GM21529 (cell line): ENCODE data around the gene CROT.
A peak's percentile ranks its signal among the peaks of the same experiment; 100 is the strongest.

ENCODE experiments used
- ATAC-seq: cut with Tn5 transposase; IDR thresholded peaks from one replicate; pipeline ENCODE4 v1.9.1; 2021; ENCODE audit not compliant: unreplicated experiment

Gene CROT

DNA sequence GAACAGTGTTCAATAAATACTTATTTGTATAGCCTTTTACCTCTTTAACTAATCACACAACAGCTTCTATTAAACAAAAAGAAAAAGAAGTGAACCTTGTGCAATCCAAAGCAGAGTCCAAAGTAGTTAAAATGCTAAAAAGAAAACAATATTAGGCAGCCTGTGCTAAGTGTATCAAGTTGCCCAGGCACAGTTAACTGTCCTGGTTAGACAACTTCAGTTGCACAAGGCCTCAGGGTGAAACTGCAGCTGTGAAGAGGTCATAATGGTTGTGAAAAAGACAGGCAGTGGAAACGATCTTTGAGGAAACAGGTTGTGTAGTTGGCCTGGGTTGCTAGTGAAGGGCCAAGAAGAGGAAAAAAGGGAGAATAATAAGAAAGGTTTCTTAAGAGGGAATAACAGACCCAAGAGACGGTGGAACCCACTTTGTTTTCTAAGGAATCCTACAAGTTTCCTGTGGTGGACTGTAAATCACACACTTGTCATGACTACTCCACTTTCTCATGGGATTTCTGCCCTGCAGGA, 6.0 kb upstream of the CROT start:
- ATAC-seq = no peak

DNA sequence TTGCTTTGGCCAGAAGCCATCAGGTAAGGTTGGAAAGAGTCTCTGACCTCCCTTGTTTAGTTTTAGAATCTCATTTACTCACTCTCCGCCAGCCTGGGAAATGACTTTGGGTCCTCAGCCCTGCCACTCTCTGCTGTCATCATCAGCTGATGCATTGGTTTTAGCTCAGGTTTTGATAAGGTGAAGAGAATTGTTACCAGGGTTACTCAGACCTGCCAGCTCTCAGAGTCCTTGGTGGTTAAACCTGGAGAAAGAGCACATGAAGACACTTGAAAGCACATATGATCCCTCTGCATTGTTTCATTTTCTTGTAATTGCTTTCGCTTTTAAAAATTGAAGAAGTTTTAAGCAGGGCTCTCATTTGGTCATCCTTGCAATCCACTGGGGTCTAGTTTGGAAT, 4.0 kb upstream of the CROT start:
- no peak for ATAC-seq

DNA sequence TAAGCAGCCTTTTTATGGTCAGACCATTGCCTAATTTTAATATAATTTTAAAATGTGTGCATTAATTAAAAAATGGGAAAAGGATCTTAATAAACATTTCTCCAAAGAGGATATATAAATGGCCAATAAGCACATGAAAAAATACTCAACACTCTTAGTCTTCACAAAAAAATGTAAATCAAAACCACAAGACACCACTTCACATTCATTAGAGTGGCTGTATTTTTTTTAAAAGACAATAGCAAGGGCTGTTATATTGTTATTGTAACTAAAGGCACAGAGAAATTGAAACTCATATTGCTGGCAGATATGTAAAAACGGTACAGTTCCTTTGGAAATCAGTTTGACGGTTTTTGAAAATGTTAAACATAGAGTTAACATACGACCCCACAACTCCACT, 3.2 kb upstream of the CROT start:
- ATAC-seq = no peak

DNA sequence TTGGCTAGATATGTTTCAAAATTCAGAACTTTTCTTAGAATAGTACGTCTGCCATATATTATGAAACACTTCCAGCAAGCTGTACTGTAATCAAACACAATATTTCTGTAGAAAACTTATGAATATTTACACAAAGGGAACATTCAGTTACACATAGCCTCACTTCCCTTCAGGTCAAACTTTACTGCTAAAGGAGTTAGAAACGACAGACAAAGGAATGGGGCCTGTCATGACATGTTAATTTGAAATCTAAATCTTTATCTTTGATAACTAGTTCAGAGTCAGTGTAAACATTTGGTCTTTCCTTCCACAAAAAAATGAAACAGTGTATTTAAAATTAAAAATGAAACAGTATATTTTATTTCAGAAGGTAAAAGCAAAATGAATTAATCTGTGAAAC, 1.0 kb upstream of the CROT start:
- no peak for ATAC-seq

DNA sequence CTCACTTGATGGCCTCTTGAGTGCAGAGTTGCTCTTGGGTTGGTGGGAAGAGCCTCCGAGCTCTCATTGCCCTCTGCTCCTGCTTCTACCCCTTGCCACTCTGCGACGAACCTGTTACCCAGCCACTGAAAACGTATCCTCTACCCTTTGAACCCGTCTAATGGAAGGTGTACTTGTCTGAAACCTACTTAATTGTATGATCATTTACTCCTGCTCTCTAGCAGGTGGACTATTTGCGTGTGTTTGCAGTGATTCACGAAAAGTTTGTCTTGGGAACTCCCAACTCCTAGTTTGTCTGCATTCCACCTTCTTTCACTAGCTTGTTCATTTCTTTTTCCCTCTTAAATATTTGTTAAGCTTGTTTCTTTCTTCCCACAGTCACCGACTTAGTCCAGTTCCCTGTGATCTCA, 503 bp downstream of the CROT start:
- peak; percentile 6 for ATAC-seq

DNA sequence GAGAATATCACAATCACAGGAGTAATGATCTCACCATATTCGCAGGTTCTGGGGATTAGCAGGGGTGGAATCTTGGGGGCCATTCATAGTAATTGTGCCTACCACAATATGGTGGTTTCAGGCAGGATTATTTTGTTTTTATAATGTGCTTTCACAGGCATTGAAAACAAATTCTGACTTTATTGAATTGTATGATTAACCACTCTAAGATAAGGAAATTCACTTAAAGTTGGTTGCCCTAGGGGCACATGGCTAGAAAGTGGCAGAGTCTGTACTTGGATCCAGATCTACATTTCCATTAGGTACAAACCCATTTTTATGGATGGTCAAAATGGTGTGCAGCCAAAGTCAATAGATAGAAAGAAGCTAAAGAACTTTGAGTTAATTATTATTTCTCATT, 1.7 kb downstream of the CROT start:
- ATAC-seq = no peak

DNA sequence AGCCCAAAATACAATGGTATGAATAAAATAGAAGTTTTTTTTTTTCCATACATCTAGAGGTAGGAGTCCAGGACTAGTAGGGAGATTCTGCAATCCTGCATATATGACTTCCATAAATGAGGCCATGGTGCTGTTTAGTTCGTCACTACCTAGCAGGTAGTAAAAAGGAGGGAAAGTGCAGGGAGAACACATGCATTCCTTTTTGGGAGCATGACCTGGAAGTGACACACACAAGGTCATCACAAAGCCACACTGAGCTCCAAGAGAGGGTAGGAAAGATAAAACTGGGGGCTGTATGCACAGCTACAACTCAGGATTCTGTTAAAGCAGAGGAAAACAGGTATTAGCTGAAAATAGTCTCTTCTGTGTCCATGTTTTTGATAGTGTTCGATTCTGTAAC, 2.2 kb downstream of the CROT start:
- no peak for ATAC-seq

DNA sequence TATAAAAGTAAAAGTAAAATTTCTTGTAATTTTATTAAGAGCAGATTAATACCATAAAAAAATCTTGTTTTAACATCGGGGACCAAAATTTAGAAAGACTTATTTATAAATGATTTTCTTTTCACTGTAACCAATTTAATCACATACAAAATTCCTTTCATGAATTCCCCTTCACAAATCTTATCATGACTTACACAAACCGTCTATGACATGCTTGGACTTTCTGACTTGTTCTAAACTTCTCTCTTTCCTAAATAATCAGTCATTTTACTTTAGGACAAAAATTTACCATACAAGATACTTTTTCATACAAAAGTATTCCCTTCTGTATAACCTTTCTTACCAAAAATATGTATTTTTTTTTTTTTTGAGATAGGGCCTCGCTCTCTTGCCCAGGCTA, 9.3 kb downstream of the CROT start:
- no peak for ATAC-seq

DNA sequence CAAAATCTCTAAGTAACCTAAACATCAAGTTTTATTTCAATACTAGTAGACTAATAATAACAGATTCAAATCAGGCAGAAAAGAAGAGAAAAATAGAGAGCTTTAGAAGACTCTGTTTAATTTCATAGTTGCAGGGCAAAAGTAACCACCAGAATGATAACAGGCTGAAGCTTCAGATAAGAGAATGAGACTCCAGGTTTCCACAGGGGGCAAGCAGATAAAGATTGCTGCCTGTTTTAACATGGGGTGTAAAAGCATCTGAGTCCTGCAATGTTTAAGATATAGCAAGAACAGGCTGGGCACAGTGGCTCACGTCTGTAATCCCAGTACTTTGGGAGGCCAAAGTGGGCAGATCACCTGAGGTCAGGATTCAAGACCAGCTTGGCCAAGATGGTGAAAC, 11.0 kb downstream of the CROT start:
- ATAC-seq = no peak

DNA sequence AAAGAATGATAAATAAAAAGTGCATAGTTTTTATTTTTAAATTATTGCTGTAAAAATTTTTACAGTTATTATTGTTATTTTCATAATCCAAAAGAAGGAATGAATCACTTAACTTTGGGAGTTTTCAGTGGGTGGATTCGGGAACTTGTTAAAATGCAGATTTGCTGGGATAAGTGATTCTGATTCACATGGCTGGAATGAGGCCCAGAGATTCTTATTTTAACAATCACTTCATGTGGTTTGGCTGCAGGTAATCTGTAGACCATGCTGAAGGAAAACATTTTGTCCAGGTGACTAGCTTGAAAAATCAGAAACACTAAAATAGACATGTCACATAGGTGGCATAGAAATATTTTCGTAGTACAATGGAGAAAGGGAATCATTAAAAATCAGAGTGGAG, 13.9 kb downstream of the CROT start:
- no peak for ATAC-seq

DNA sequence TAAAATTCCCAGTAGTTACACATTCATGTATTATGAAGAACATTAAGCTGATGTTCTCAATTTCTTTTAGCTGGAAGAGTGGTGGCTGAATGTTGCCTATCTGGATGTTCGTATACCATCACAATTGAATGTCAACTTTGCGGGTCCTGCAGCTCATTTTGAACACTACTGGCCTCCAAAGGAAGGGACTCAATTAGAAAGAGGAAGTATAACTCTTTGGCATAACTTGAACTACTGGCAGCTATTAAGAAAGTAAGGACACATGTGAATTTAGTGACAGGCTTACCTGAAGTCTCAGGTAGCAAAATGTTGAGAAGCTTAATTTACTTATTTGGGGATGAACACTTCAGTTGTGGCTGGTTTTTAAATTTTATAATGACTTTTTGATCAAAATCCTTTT, 15.9 kb downstream of the CROT start:
- ATAC-seq = peak; percentile 71

DNA sequence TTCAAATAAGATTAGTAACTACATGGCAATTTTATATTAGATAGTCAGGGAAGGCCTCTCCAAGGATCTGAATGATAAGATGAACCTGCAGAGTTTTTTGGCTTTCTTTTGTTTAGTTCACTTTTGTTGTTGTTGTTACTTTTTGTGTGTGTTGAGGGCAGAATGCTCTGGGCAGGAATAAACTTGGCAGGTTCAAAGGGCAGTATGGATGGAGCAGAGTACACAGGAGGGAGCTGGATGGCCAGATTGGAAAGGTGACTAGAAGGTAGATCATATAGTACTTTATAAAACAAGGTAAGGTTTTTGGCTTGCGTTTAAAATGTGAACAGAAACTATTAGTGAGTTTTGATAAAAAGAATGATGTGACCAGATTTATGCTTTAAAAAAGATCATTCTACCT, 17.9 kb downstream of the CROT start:
- no peak for ATAC-seq

DNA sequence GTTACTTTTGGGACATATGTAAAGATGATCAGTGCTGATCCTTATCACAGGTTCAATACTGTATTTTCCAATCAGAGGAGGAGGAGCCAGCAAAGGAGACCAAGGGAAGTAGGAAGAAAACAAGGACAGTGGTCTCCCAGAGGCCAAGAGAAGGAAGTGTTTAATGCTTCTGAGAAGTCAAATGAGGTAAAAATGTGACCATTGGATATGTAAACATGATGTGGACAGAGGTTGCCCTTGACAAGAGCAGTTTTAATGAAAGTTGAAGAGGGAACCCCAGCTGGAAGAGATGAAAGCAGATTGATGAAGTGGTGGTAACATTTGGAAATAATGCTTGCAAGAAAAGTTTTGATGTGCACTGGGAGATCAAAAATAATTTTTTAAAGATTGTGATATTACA, 18.8 kb downstream of the CROT start:
- no peak for ATAC-seq

DNA sequence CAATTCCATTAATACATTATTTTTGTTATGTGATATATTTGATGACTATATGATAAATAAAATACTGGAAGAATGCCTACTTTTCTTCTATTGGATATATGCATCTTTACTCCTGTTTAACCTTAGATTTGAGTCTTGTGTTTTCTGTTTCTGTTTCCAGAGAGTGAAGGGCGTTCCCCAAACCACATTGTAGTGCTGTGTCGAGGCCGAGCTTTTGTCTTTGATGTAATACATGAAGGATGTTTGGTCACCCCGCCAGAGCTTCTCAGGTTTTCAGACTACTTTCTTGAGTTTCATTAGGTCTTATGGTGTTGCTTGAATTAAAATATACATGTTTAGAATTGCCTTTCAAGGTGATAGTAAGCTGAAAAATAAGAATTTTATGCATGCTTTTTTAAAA, 23.8 kb downstream of the CROT start:
- no peak for ATAC-seq

DNA sequence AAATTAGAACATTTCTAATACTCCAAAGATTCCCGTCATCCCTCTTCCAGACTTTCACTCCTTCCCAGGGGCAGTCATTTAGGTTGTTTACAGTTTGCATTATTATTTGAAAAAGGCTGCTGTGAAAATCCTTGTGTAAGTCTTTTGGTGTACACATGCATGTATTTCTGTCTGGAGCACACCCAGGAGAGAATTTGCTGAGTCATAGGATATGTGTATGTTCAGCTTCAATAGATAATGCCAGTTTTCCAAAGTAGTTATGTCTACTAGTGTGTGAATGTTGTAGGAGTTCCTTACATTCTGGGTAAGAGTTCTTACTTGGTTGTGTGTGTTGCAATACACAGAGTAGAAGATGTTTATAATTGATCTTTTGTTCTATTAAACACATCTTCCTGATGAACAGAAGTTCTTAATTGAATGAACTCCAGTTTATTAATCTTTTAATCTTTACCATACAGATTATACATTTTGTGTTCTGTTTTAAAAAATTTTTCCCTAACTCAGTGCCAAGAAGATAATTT, 25.3 kb downstream of the CROT start:
- ATAC-seq = no peak

DNA sequence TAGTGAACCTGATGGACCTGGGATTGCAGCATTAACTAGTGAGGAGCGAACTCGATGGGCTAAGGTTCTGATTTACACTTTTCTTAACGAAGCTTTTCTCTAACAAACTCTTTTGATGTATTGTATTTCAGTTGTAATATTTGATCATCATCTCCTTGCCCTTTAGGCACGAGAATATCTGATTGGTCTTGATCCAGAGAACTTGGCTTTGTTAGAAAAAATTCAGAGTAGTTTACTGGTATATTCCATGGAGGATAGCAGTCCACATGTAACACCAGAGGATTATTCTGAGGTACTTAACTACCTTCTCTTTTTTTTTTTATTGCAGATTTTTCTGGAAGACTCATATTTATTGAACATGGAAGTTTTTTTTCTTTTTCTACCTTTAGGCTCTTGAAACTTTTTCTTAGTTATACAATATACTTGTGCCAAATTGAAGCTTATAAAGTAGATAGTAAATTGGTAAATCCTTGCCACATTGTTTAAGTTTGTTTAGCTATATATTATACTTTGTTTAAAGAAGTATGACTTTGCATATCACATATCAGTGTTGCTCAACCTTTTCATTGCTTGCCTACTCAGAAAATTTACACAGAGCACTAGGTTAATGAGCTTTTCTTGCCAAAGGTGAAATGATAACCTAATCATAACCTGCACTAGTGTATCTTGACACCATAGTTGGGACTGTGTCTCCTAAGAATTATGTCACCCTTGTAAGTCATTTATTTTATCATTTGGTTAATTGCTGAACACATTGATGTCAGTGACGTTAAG, 30.4 kb downstream of the CROT start:
- no peak for ATAC-seq

DNA sequence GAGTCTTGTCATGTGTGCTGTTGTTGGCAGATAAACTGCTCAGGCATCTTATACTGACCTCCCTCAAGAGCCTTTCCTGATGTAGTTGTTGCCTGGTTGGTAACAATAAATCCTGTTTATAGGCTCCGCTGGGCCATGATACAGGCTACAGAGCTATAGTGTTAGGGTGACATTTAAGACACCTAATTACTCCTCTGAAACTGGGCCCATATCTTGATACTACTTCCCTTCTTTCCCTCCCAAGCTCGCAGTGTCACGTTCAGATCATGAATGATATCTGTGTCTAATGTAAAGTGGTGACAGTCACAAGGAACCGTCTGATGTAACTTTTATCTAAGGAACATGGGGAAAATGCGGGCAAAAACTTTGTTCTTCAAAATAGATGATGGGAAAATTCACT, 35.4 kb downstream of the CROT start:
- ATAC-seq = no peak

DNA sequence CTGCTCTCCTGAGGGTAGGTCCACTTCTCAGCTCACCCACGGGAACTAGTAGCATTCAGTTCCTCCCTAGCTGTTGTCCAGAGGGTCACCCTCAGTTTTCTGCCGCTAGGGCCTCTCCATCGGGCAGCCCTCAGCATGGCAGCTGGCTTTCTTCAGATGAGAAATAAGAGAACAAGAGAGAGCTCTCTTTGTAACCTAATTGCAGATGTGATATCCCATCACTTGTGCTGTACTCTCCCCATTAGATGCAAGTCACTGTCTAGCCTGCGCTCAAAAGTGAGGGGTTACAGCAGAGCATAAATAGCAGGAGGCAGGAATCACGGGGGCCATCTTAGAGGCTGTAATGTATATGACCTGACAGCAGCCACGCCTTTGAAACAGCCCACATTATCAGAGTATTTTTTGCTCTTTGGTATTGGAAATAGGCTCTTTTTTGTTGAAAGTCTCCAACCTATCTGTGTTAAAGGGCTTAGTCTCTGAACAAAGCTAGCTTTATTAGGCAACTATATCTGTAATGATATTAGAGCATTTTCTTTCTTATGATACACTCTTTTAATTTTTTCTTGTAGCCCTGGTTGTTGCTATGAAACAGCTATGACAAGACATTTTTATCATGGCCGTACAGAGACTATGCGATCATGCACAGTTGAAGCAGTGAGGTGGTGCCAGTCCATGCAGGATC, 45.7 kb downstream of the CROT start:
- no peak for ATAC-seq

DNA sequence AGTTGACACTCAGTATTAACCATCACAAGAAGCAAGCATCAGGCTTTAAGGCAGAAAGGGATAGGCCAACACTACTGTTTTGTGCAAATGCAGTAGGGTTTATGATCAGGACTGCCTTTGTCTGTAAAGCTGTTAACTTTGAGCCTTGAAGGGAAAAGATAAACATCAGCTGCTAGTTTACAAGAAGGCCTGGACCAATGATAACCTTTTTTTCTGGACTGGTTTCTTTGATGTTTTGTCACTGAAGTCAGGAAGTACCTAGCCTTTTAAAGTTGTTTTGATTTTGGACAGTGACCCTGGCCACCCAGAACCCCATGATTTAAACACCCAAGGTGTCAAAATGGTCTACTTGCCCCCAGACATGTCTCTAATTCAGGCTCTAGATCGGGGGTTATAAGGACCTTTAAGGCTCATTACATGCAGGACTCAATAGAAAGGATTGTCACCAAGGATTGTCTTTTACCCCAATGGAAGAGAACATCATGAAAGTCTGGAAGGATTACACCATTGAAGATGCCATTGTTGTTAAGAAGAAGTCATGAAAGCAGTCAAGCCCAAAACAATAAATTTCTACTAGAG, 50.1 kb downstream of the CROT start:
- no peak for ATAC-seq

DNA sequence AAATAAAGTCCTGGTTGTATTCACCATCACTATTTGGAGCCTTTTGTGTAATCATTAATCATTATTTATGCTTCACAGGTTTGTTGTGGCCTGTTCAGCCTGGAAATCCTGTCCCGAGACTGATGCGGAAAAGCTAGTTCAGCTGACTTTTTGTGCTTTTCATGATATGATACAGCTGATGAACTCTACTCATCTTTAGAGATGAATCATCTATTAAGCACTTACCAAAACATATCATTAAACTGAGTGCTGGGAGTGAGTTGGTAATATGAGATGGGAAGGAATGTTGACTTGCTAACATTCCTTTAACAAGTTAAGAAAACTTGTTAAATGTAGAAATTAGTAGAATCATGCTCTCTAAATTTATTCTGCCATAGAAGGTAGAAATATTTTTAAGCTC, 53.0 kb downstream of the CROT start:
- no peak for ATAC-seq

DNA sequence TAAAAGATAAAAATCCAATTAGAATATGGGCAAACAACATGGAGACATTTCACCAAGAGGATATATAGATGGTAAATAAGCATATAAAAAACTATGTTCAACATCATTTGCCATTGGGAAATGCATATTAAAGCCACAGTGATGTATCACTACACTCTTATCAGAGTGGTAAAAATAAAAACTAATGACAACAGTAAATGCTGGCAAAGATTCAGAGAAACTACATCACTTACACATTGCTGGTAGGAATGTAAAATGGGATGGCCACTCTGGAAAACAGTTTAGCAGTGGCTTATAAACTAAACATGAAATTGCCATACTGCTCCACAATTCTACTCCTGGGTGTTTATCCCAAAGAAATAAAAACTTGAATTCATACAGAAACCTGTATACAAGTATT, 59.2 kb downstream of the CROT start:
- ATAC-seq = no peak

DNA sequence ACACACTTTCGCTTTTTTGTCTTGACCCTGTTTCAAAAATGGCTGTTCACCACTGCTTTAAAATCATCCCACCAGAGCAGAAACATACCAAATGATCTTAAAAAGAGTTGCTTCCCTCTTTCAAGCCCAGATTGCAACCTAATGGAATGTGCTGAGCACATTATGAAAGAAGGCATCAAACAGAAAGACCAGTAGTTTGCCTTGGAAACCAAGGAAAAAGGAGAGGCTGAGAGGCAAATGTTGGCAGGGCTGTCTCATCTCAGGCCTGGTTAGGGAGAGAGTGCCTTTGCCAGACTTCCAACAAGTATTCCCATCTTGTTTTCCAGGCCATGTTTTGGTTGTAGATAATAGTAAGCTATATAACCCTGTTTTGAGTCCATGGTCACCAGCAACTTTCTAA, 65.7 kb downstream of the CROT start:
- ATAC-seq = no peak
